HCT116 (cell line): Measurements from ENCODE around the gene PJA2. TPM values are rescaled to one million over a fixed set of nuclear protein-coding genes. Genes with fewer than 3 reads are reported as not detected.

Source experiments
- ATAC-seq: fragments of 200-7000 bp; cut with Tn5 transposase; 2 replicates; pipeline ENCODE4 v1.9.1; 2020; ENCODE audit warnings: mild to moderate bottlenecking, moderate library complexity
- BruUV-seq: library from RNA; stranded (reverse); fragments of 400-500 nt; replicated peaks from 2 replicates; lab custom pipeline; 2021; lab: Mats Ljungman, UMichigan
- CTCF ChIA-PET: fragments of 300-600 bp; sonication (Branson Sonifier 250); formaldehyde crosslinking; loops from one replicate; lab custom pipeline; 2021; ENCODE audit warnings: antibody characterized with exemption; lab: Charles Lee
- POLR2A ChIA-PET: fragments of 300-600, 350-600 bp; sonication (Branson Sonifier 250); formaldehyde crosslinking; loops from one replicate; lab custom pipeline; 2021; ENCODE audit warnings: antibody characterized with exemption; lab: Charles Lee
- RAD21 ChIA-PET, 2 experiments: fragments of 300-600 bp; sonication (Branson Sonifier 250); formaldehyde crosslinking; loops; one replicate each; lab custom pipeline; 2023; ENCODE audit warnings: low total read pairs in 2 of 2; ENCODE audit not compliant: uncharacterized antibody in 2 of 2, unreplicated experiment in 2 of 2, low non-redundant PET in 1 of 2; lab: Charles Lee
- DNase-seq: peaks from one replicate; pipeline ENCODE4 v3.0.0-alpha.2; 2010; ENCODE audit warnings: low read depth, low spot score
- H2AFZ ChIP-seq: fragments of 200-600 bp; shearing (Covaris generic), sonication (generic); 2 replicates; pipeline ENCODE4 v1.6.1; 2017; ENCODE audit warnings: low read depth, mixed run types, mixed read lengths, antibody characterized with exemption, low read length; ENCODE audit not compliant: poor library complexity, severe bottlenecking
- H3K27ac ChIP-seq: 2 replicates; pipeline ENCODE4 v1.5.1; 2012; ENCODE audit warnings: low read depth, low read length
- H3K27me3 ChIP-seq: fragments of 200-600 bp; sonication (generic); 2 replicates; pipeline ENCODE4 v1.6.1; 2016; ENCODE audit warnings: mixed run types, low read length, mixed read lengths; ENCODE audit not compliant: insufficient read depth
- H3K36me3 ChIP-seq, 2 experiments: fragments of 200-500 bp in 1 of 2; fragments of 200-600 bp in 1 of 2; sonication (Bioruptor generic) in 1 of 2; sonication (generic) in 1 of 2; 2 replicates each; pipeline versions ENCODE4 v1.5.1 to v1.6.1; 2014 to 2016; ENCODE audit warnings: low read length in 2 of 2, inconsistent platforms in 1 of 2, mixed read lengths in 1 of 2, mixed run types in 1 of 2; ENCODE audit not compliant: insufficient read depth in 2 of 2, control insufficient read depth in 1 of 2
- H3K4me1 ChIP-seq, 2 experiments: fragments of 200-600 bp in 1 of 2; sonication (generic) in 1 of 2; 2 replicates each; pipeline versions ENCODE4 v1.5.1 to v1.6.1; 2012 to 2017; ENCODE audit warnings: low read length in 2 of 2, inconsistent platforms in 1 of 2, mild to moderate bottlenecking in 1 of 2, mixed read lengths in 1 of 2, mixed run types in 1 of 2, moderate library complexity in 1 of 2; ENCODE audit not compliant: insufficient read depth in 2 of 2, control insufficient read depth in 1 of 2
- H3K4me2 ChIP-seq: fragments of 200-600 bp; sonication (generic); 2 replicates; pipeline ENCODE4 v1.6.1; 2017; ENCODE audit warnings: mixed run types, low read length, mixed read lengths
- H3K4me3 ChIP-seq, 2 experiments: fragments of 200-600 bp in 1 of 2; sonication (generic) in 1 of 2; replicated peaks in 1 of 2; 2 replicates each; pipeline ENCODE4 v1.5.1; 2011 to 2016; ENCODE audit warnings: low read length in 2 of 2, control low read depth in 1 of 2, low read depth in 1 of 2, mild to moderate bottlenecking in 1 of 2, mixed read lengths in 1 of 2, mixed run types in 1 of 2
- H3K79me2 ChIP-seq: fragments of 200-600 bp; sonication (generic); 2 replicates; pipeline ENCODE4 v1.6.1; 2017; ENCODE audit warnings: mild to moderate bottlenecking, mixed run types, low read length, moderate library complexity, mixed read lengths; ENCODE audit not compliant: insufficient read depth
- H3K9ac ChIP-seq: fragments of 200-600 bp; sonication (generic); 2 replicates; pipeline ENCODE4 v1.6.1; 2016; ENCODE audit warnings: low read length, mixed read lengths
- H3K9me2 ChIP-seq: fragments of 200-600 bp; sonication (generic), shearing (Covaris generic); 2 replicates; pipeline ENCODE4 v1.6.1; 2017; ENCODE audit warnings: mixed run types, mild to moderate bottlenecking, moderate library complexity; ENCODE audit not compliant: insufficient read depth
- H3K9me3 ChIP-seq, 2 experiments: fragments of 200-500 bp in 1 of 2; fragments of 200-600 bp in 1 of 2; sonication (Bioruptor generic) in 1 of 2; sonication (generic) in 1 of 2; 2 replicates each; pipeline ENCODE4 v1.6.1; 2014 to 2017; ENCODE audit warnings: low read length in 2 of 2, mixed read lengths in 2 of 2, inconsistent platforms in 1 of 2, low read depth in 1 of 2, mild to moderate bottlenecking in 1 of 2, mixed run types in 1 of 2, moderate library complexity in 1 of 2; ENCODE audit not compliant: control insufficient read depth in 1 of 2, insufficient read depth in 1 of 2
- H4K20me1 ChIP-seq: fragments of 200-600 bp; sonication (generic), shearing (Covaris generic); 2 replicates; pipeline ENCODE4 v1.6.1; 2017; ENCODE audit warnings: mixed run types, mild to moderate bottlenecking, moderate library complexity; ENCODE audit not compliant: insufficient read depth
- CBX3 ChIP-seq: IDR thresholded peaks from 2 replicates; pipeline ENCODE4 v1.6.1; 2012; ENCODE audit warnings: low read depth
- CEBPB ChIP-seq: IDR thresholded peaks from 2 replicates; pipeline ENCODE4 v1.6.1; 2012; ENCODE audit warnings: low read depth
- EGR1 ChIP-seq: IDR thresholded peaks from 2 replicates; pipeline ENCODE4 v1.6.1; 2012; ENCODE audit warnings: low read depth
- POLR2A ChIP-seq: IDR thresholded peaks from 2 replicates; pipeline ENCODE4 v1.7.0; 2011; ENCODE audit warnings: borderline replicate concordance; ENCODE audit not compliant: insufficient read depth, insufficient read length; ENCODE audit errors: extremely low read depth
- POLR2AphosphoS5 ChIP-seq: IDR thresholded peaks from 2 replicates; pipeline ENCODE4 v1.6.1; 2011; ENCODE audit warnings: mild to moderate bottlenecking, low read depth, low read length, moderate library complexity
- SRF ChIP-seq: IDR thresholded peaks from 2 replicates; pipeline ENCODE4 v1.6.1; 2012; ENCODE audit warnings: low read depth
- ZFX ChIP-seq: fragments of 450-650 bp; IDR thresholded peaks from 2 replicates; pipeline ENCODE4 v1.6.1; 2017
- ZNF274 ChIP-seq: fragments of 200-500 bp; sonication (Bioruptor generic); IDR thresholded peaks from 2 replicates; pipeline ENCODE4 v1.6.1; 2014; ENCODE audit warnings: mild to moderate bottlenecking, low read depth, low read length, inconsistent platforms
- intact Hi-C: fragments of 100-400 bp; cut with micrococcal nuclease; formaldehyde crosslinking; loops from 2 replicates; pipeline ENCODE4 v1.10.0; 2022
- total RNA-seq: library from RNA; stranded (reverse); gene quantifications from one replicate; pipeline ENCODE4 v1.2.1, GENCODE V29; 2021; ENCODE audit not compliant: unreplicated experiment
- TF ChIP-seq, protein P1 (sequence below): IDR thresholded peaks from 2 replicates; pipeline ENCODE4 v1.6.1; 2012; ENCODE audit warnings: low read depth
- TF ChIP-seq, protein P2 (sequence below): IDR thresholded peaks from 2 replicates; pipeline ENCODE4 v1.6.1; 2012
- TF ChIP-seq, protein P3 (sequence below): IDR thresholded peaks from 2 replicates; pipeline ENCODE4 v1.6.1; 2011; ENCODE audit warnings: mild to moderate bottlenecking, low read length, moderate library complexity; ENCODE audit not compliant: insufficient replicate concordance; ENCODE audit errors: extremely low read depth

The PJA2 gene
- total RNA-seq, 1 experiment from 2014 or later: 38.4 TPM

DNA sequence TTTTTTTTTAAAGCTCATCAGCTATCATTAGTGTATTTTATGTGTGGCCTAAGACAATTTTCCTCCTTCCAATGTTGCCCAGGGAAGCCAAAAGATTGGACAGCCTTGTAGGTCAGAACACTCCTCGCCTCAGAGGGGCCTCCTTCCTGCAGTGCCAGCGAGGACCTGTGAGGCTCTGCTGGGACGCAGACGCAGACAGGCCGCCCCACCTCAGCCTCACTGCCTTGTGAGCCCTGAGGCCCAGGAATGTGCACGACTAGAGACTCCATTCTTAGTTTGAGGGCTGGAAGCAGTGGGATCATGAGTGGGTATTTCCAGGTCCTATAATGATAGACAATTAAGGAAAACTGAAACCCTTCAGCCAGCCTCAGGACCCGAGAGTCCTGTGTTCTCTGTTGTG is 85.4 kb downstream of the PJA2 start:
- ATAC-seq: no peak
- H3K4me1 ChIP-seq: no peaks in the 10 kb centered on the region
- ChIA-PET CTCF (no interaction called here), POLR2A (no interaction called here), RAD21 (no interaction called here)
- H3K4me3 ChIP-seq: no peak overlapping the region
- DNase-seq: no peak
- H3K9me3 ChIP-seq: no peaks in the 10 kb centered on the region
- H3K4me2 ChIP-seq: no peak overlapping the region
- H3K27ac ChIP-seq: no peak overlapping the region
- no peaks in the 10 kb centered on the region for H4K20me1 ChIP-seq
- H3K9me2 ChIP-seq: no peaks in the 10 kb centered on the region
- H2AFZ ChIP-seq: no peak overlapping the region
- BruUV-seq: no TSS peak
- H3K36me3 ChIP-seq: no peaks in the 10 kb centered on the region
- no peaks in the 10 kb centered on the region for H3K79me2 ChIP-seq
- H3K27me3 ChIP-seq: no peaks in the 10 kb centered on the region
- TF ChIP-seq, protein P1, sequence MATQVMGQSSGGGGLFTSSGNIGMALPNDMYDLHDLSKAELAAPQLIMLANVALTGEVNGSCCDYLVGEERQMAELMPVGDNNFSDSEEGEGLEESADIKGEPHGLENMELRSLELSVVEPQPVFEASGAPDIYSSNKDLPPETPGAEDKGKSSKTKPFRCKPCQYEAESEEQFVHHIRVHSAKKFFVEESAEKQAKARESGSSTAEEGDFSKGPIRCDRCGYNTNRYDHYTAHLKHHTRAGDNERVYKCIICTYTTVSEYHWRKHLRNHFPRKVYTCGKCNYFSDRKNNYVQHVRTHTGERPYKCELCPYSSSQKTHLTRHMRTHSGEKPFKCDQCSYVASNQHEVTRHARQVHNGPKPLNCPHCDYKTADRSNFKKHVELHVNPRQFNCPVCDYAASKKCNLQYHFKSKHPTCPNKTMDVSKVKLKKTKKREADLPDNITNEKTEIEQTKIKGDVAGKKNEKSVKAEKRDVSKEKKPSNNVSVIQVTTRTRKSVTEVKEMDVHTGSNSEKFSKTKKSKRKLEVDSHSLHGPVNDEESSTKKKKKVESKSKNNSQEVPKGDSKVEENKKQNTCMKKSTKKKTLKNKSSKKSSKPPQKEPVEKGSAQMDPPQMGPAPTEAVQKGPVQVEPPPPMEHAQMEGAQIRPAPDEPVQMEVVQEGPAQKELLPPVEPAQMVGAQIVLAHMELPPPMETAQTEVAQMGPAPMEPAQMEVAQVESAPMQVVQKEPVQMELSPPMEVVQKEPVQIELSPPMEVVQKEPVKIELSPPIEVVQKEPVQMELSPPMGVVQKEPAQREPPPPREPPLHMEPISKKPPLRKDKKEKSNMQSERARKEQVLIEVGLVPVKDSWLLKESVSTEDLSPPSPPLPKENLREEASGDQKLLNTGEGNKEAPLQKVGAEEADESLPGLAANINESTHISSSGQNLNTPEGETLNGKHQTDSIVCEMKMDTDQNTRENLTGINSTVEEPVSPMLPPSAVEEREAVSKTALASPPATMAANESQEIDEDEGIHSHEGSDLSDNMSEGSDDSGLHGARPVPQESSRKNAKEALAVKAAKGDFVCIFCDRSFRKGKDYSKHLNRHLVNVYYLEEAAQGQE: no peak
- TF ChIP-seq ZFX (no peak), EGR1 (no peak), SRF (no peak), CEBPB (no peak), ZNF274 (no peak), POLR2A (no peak), CBX3 (no peak), POLR2AphosphoS5 (no peak)
- TF ChIP-seq, protein P2, sequence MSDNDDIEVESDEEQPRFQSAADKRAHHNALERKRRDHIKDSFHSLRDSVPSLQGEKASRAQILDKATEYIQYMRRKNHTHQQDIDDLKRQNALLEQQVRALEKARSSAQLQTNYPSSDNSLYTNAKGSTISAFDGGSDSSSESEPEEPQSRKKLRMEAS: no peak
- TF ChIP-seq, protein P3, sequence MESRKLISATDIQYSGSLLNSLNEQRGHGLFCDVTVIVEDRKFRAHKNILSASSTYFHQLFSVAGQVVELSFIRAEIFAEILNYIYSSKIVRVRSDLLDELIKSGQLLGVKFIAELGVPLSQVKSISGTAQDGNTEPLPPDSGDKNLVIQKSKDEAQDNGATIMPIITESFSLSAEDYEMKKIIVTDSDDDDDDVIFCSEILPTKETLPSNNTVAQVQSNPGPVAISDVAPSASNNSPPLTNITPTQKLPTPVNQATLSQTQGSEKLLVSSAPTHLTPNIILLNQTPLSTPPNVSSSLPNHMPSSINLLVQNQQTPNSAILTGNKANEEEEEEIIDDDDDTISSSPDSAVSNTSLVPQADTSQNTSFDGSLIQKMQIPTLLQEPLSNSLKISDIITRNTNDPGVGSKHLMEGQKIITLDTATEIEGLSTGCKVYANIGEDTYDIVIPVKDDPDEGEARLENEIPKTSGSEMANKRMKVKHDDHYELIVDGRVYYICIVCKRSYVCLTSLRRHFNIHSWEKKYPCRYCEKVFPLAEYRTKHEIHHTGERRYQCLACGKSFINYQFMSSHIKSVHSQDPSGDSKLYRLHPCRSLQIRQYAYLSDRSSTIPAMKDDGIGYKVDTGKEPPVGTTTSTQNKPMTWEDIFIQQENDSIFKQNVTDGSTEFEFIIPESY: no peak
- H3K9ac ChIP-seq: no peak overlapping the region
- intact Hi-C loops: no loop called here
